Amygdala (tissue), 56 donors: Measurements from ENCODE around the gene ARHGEF26.

Experiments used
- DNase-seq, 56 donors: peaks; one replicate each; lab custom pipeline; 2025; lab: John Stamatoyannopoulos, UW

Gene ARHGEF26

GRCh38 chr3:154193000-154193615 lies 71.9 kb downstream of the ARHGEF26 start:
- DNase-seq: no peak

GRCh38 chr3:154194877-154195276 lies 73.7 kb downstream of the ARHGEF26 start:
- no peak for DNase-seq

- DNase-seq: no peak
Observed at GRCh38 chr3:154195620-154196356, 74.6 kb downstream of the ARHGEF26 start.

GRCh38 chr3:154197751-154198150 lies 76.6 kb downstream of the ARHGEF26 start:
- DNase-seq: no peak

- DNase-seq: no peak
Observed at GRCh38 chr3:154209499-154209898, 88.3 kb downstream of the ARHGEF26 start.

GRCh38 chr3:154210986-154211385 lies 89.8 kb downstream of the ARHGEF26 start:
- DNase-seq: no peak

GRCh38 chr3:154214306-154214705 lies 93.1 kb downstream of the ARHGEF26 start:
- DNase-seq: no peak

- DNase-seq: no peak
Observed at GRCh38 chr3:154217671-154218070, 96.5 kb downstream of the ARHGEF26 start.

- DNase-seq: no peak
Observed at GRCh38 chr3:154218728-154219127, 97.5 kb downstream of the ARHGEF26 start.

GRCh38 chr3:154220462-154220861 lies 99.3 kb downstream of the ARHGEF26 start:
- DNase-seq: no peak

- DNase-seq: no peak
Observed at GRCh38 chr3:154223519-154223918, 102.3 kb downstream of the ARHGEF26 start.

GRCh38 chr3:154224366-154224765 lies 103.2 kb downstream of the ARHGEF26 start:
- DNase-seq: no peak

- no peak for DNase-seq
Observed at GRCh38 chr3:154224866-154225265, 103.7 kb downstream of the ARHGEF26 start.

- DNase-seq: no peak
Observed at GRCh38 chr3:154225536-154225935, 104.3 kb downstream of the ARHGEF26 start.

GRCh38 chr3:154227531-154227930 lies 106.3 kb downstream of the ARHGEF26 start:
- no peak for DNase-seq

- no peak for DNase-seq
Observed at GRCh38 chr3:154228561-154229216, 107.5 kb downstream of the ARHGEF26 start.

GRCh38 chr3:154229217-154229590 lies 108.0 kb downstream of the ARHGEF26 start:
- no peak for DNase-seq

- no peak for DNase-seq
Observed at GRCh38 chr3:154235330-154235729, 114.1 kb downstream of the ARHGEF26 start.

GRCh38 chr3:154236331-154236730 lies 115.1 kb downstream of the ARHGEF26 start:
- DNase-seq: no peak

GRCh38 chr3:154240235-154240634 lies 119.0 kb downstream of the ARHGEF26 start:
- DNase-seq: no peak

- DNase-seq: no peak
Observed at GRCh38 chr3:154241496-154241895, 120.3 kb downstream of the ARHGEF26 start.

- no peak for DNase-seq
Observed at GRCh38 chr3:154242766-154243165, 121.6 kb downstream of the ARHGEF26 start.
